GM23338 (cell line): Measurements from ENCODE around the gene KRT24. TPM values are rescaled to one million over a fixed set of nuclear protein-coding genes. Genes with fewer than 3 reads are reported as not detected.

Experiments used
- ATAC-seq: fragments of 200-7000 bp; cut with Tn5 transposase; 3 replicates; pipeline ENCODE4 v1.9.1; 2020
- DNase-seq: peaks from one replicate; pipeline ENCODE4 v3.0.0-alpha.2; 2015; ENCODE audit warnings: low spot score
- H2AFZ ChIP-seq: fragments of 200-600 bp; sonication (generic); 2 replicates; pipeline ENCODE4 v1.8.0; 2016; ENCODE audit warnings: antibody characterized with exemption, mild to moderate bottlenecking, moderate library complexity
- H3F3A ChIP-seq: fragments of 200-600 bp; sonication (generic); replicated peaks from 2 replicates; pipeline ENCODE4 v1.8.0; 2017; ENCODE audit warnings: antibody characterized with exemption, mixed run types, low read depth
- H3K27ac ChIP-seq: fragments of 200-600 bp; sonication (generic); 2 replicates; pipeline ENCODE4 v1.6.1; 2016; ENCODE audit warnings: low read depth
- H3K27me3 ChIP-seq: fragments of 200-600 bp; sonication (generic); 2 replicates; pipeline ENCODE4 v1.8.0; 2016; ENCODE audit warnings: mild to moderate bottlenecking, mixed run types, moderate library complexity; ENCODE audit not compliant: insufficient read depth
- H3K36me3 ChIP-seq: fragments of 200-600 bp; sonication (generic); 2 replicates; pipeline ENCODE4 v1.8.0; 2016; ENCODE audit warnings: mild to moderate bottlenecking; ENCODE audit not compliant: insufficient read depth
- H3K4me1 ChIP-seq: fragments of 200-600 bp; sonication (generic); 2 replicates; pipeline ENCODE4 v1.8.0; 2016; ENCODE audit warnings: mild to moderate bottlenecking, moderate library complexity; ENCODE audit not compliant: insufficient read depth
- H3K4me2 ChIP-seq: fragments of 200-600 bp; sonication (generic); 2 replicates; pipeline ENCODE4 v1.7.1; 2017; ENCODE audit warnings: mixed run types
- H3K4me3 ChIP-seq: fragments of 200-600 bp; sonication (generic); 2 replicates; pipeline ENCODE4 v1.6.1; 2016; ENCODE audit warnings: mixed run types
- H3K79me2 ChIP-seq: fragments of 200-600 bp; sonication (generic); replicated peaks from 2 replicates; pipeline ENCODE4 v1.8.0; 2017; ENCODE audit warnings: mild to moderate bottlenecking; ENCODE audit not compliant: insufficient read depth
- H3K9me2 ChIP-seq: fragments of 200-600 bp; sonication (generic); 2 replicates; pipeline ENCODE4 v1.8.0; 2017; ENCODE audit not compliant: insufficient read depth
- H4K20me1 ChIP-seq: fragments of 200-600 bp; sonication (generic); replicated peaks from 2 replicates; pipeline ENCODE4 v1.8.0; 2017; ENCODE audit warnings: mild to moderate bottlenecking; ENCODE audit not compliant: insufficient read depth
- H3K27ac Mint-ChIP-seq: 2 replicates; pipeline ENCODE4 v1.8.0; 2020; ENCODE audit warnings: inconsistent platforms, mild to moderate bottlenecking, moderate library complexity, mixed read lengths
- H3K27me3 Mint-ChIP-seq: 3 replicates; pipeline ENCODE4 v1.8.0; 2022; ENCODE audit warnings: low read depth, mild to moderate bottlenecking, moderate library complexity, mixed read lengths, inconsistent platforms; ENCODE audit not compliant: insufficient read depth, poor library complexity
- H3K36me3 Mint-ChIP-seq: 3 replicates; pipeline ENCODE4 v1.8.0; 2021; ENCODE audit warnings: low read depth, mild to moderate bottlenecking, inconsistent platforms, moderate library complexity, mixed read lengths
- H3K4me1 Mint-ChIP-seq: 3 replicates; pipeline ENCODE4 v1.8.0; 2020; ENCODE audit warnings: mild to moderate bottlenecking, inconsistent platforms, mixed read lengths
- H3K4me3 Mint-ChIP-seq: 3 replicates; pipeline ENCODE4 v1.8.0; 2021; ENCODE audit warnings: moderate library complexity, mild to moderate bottlenecking, inconsistent platforms, mixed read lengths
- H3K9me3 Mint-ChIP-seq: 3 replicates; pipeline ENCODE4 v1.8.0; 2020; ENCODE audit warnings: moderate library complexity, mild to moderate bottlenecking, inconsistent platforms, mixed read lengths
- CREB1 ChIP-seq: fragments of 250-450 bp; sonication (Bioruptor Pico); IDR thresholded peaks from 2 replicates; pipeline ENCODE4 v1.5.0; 2020; ENCODE audit warnings: low read depth, mild to moderate bottlenecking, moderate library complexity
- EZH2 ChIP-seq: fragments of 200-600 bp; sonication (generic); IDR thresholded peaks from one replicate; pipeline ENCODE4 v1.8.0; 2017; ENCODE audit warnings: antibody characterized with exemption, mild to moderate bottlenecking, low read depth; ENCODE audit not compliant: unreplicated experiment
- EZH2phosphoT487 ChIP-seq: fragments of 200-600 bp; sonication (generic); IDR thresholded peaks from one replicate; pipeline ENCODE4 v1.8.1; 2018; ENCODE audit warnings: antibody characterized with exemption; ENCODE audit not compliant: unreplicated experiment
- NANOG ChIP-seq: IDR thresholded peaks from 2 replicates; pipeline ENCODE4 v1.6.1; 2016; ENCODE audit warnings: antibody characterized with exemption, borderline replicate concordance
- POLR2AphosphoS5 ChIP-seq: IDR thresholded peaks from 2 replicates; pipeline ENCODE4 v1.6.1; 2016; ENCODE audit warnings: antibody characterized with exemption, low read depth
- STAT1 ChIP-seq: IDR thresholded peaks from one replicate; pipeline ENCODE4 v1.6.1; 2016; ENCODE audit warnings: antibody characterized with exemption; ENCODE audit not compliant: unreplicated experiment
- ZNF331 ChIP-seq: fragments of 250-450 bp; sonication (Bioruptor Pico); IDR thresholded peaks from 2 replicates; pipeline ENCODE4 v1.5.0; 2020; ENCODE audit warnings: low read depth, mild to moderate bottlenecking, moderate library complexity
- ZNF462 ChIP-seq: fragments of 250-450 bp; sonication (Bioruptor Pico); IDR thresholded peaks from 2 replicates; pipeline ENCODE4 v1.5.0; 2020; ENCODE audit warnings: mild to moderate bottlenecking, moderate library complexity
- polyA plus RNA-seq: library from polyadenylated mRNA; unstranded; fragments of >200 nt; fragmentation: Nextera tagmentation; extraction: Ambion mirVana; gene quantifications from 2 replicates; pipeline ENCODE4 v1.2.1, GENCODE V29; 2016
- total RNA-seq: library from RNA; depleted of rRNA; stranded (reverse); fragments of >200 nt; shearing (Covaris generic); gene quantifications from 2 replicates; pipeline ENCODE4 v1.2.3, GENCODE V29; 2014
- TF ChIP-seq, protein P1 (sequence below): IDR thresholded peaks from one replicate; pipeline ENCODE4 v1.6.1; 2018; ENCODE audit warnings: antibody characterized with exemption; ENCODE audit not compliant: unreplicated experiment
- TF ChIP-seq, protein P2 (sequence below), 2 experiments: fragments of 200-600 bp in 1 of 2; sonication (generic) in 1 of 2; conservative IDR thresholded peaks; 2 replicates each; pipeline versions ENCODE4 v1.5.1 to v1.6.1; 2016 to 2017; ENCODE audit warnings: antibody characterized with exemption in 2 of 2, low read depth in 2 of 2, mild to moderate bottlenecking in 2 of 2, moderate library complexity in 1 of 2

The KRT24 gene
- total and polyA plus RNA-seq, 2 experiments from 2014 or later = not detected

DNA sequence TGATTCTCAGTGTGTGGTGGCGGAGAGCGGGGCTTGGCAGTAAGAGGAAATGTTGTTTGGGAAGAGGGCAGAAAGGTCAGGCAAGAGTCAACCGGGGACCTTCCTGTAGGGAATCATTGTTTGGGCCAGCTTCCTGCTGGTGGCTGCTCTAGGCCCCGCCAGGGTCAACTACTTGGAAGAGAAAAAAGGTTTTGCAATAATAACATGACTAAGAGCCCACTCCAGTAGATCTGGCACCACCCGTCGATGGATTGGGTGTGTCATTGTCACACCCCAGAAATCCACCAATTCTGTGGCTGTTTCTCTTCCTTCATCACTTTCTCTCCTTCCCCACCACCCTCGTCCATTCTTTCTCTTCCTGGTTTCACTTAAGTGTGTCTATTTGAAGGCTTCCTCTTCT lies 4.2 kb upstream of the KRT24 start (continued):
- TF ChIP-seq, protein P1, sequence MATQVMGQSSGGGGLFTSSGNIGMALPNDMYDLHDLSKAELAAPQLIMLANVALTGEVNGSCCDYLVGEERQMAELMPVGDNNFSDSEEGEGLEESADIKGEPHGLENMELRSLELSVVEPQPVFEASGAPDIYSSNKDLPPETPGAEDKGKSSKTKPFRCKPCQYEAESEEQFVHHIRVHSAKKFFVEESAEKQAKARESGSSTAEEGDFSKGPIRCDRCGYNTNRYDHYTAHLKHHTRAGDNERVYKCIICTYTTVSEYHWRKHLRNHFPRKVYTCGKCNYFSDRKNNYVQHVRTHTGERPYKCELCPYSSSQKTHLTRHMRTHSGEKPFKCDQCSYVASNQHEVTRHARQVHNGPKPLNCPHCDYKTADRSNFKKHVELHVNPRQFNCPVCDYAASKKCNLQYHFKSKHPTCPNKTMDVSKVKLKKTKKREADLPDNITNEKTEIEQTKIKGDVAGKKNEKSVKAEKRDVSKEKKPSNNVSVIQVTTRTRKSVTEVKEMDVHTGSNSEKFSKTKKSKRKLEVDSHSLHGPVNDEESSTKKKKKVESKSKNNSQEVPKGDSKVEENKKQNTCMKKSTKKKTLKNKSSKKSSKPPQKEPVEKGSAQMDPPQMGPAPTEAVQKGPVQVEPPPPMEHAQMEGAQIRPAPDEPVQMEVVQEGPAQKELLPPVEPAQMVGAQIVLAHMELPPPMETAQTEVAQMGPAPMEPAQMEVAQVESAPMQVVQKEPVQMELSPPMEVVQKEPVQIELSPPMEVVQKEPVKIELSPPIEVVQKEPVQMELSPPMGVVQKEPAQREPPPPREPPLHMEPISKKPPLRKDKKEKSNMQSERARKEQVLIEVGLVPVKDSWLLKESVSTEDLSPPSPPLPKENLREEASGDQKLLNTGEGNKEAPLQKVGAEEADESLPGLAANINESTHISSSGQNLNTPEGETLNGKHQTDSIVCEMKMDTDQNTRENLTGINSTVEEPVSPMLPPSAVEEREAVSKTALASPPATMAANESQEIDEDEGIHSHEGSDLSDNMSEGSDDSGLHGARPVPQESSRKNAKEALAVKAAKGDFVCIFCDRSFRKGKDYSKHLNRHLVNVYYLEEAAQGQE = no peak
- no peak for TF ChIP-seq CREB1 (CRISPR knock-in tag)

GRCh38 chr17:40705584-40705983 lies 2.0 kb upstream of the KRT24 start:
- Histone ChIP-seq H3K4me2 (no peak overlapping the region), H3K4me3 (no peak overlapping the region), H3K27me3 (no peaks in the 10 kb centered on the region), H3K79me2 (no peaks in the 10 kb centered on the region), H2AFZ (no peak overlapping the region), H4K20me1 (no peaks in the 10 kb centered on the region), H3F3A (no peaks in the 10 kb centered on the region), H3K4me1 (no peaks in the 10 kb centered on the region), H3K27ac (no peak overlapping the region), H3K36me3 (no peaks in the 10 kb centered on the region), H3K9me2 (0 out of 2 replicates have a peak, but pooled peaks cover 4% of the 10 kb centered on the region)
- Mint-ChIP-seq H3K36me3 (no peaks in the 10 kb centered on the region), H3K9me3 (no peaks in the 10 kb centered on the region), H3K27ac (no peak overlapping the region), H3K4me3 (no peak overlapping the region), H3K4me1 (no peaks in the 10 kb centered on the region), H3K27me3 (no peaks in the 10 kb centered on the region)
- no peak for TF ChIP-seq ZNF331
- no peak for DNase-seq
- no peak for ATAC-seq

GRCh38 chr17:40702271-40702670 lies 1.3 kb downstream of the KRT24 start:
- DNase-seq (no peak), ATAC-seq (no peak)
- H3K4me2 ChIP-seq = no peak overlapping the region
- no peaks in the 10 kb centered on the region for H3K79me2 ChIP-seq
- H3K4me3 ChIP-seq = no peak overlapping the region
- H3K27me3 ChIP-seq = no peaks in the 10 kb centered on the region
- no peaks in the 10 kb centered on the region for H3K9me2 ChIP-seq
- Mint-ChIP-seq H3K9me3 (no peaks in the 10 kb centered on the region), H3K4me3 (no peak overlapping the region), H3K4me1 (peaks cover 4% of the 10 kb centered on the region; the same call in 1 of the 3 replicates), H3K36me3 (no peaks in the 10 kb centered on the region), H3K27ac (no peak overlapping the region), H3K27me3 (no peaks in the 10 kb centered on the region)
- H3F3A ChIP-seq = no peaks in the 10 kb centered on the region
- no peak overlapping the region for H3K27ac ChIP-seq
- no peaks in the 10 kb centered on the region for H3K36me3 ChIP-seq
- H2AFZ ChIP-seq = no peak overlapping the region
- H3K4me1 ChIP-seq = no peaks in the 10 kb centered on the region
- H4K20me1 ChIP-seq = no peaks in the 10 kb centered on the region
- TF ChIP-seq POLR2AphosphoS5 (no peak), CREB1 (CRISPR knock-in tag) (no peak), STAT1 (no peak), ZNF462 (no peak), EZH2 (no peak), NANOG (no peak), EZH2phosphoT487 (no peak)
- TF ChIP-seq, protein P2, sequence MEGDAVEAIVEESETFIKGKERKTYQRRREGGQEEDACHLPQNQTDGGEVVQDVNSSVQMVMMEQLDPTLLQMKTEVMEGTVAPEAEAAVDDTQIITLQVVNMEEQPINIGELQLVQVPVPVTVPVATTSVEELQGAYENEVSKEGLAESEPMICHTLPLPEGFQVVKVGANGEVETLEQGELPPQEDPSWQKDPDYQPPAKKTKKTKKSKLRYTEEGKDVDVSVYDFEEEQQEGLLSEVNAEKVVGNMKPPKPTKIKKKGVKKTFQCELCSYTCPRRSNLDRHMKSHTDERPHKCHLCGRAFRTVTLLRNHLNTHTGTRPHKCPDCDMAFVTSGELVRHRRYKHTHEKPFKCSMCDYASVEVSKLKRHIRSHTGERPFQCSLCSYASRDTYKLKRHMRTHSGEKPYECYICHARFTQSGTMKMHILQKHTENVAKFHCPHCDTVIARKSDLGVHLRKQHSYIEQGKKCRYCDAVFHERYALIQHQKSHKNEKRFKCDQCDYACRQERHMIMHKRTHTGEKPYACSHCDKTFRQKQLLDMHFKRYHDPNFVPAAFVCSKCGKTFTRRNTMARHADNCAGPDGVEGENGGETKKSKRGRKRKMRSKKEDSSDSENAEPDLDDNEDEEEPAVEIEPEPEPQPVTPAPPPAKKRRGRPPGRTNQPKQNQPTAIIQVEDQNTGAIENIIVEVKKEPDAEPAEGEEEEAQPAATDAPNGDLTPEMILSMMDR (conservative IDR thresholded peaks at IDR 0.05; ENCODE audit: low read depth in 2 of 2) = no peak
